ENCODE measurements around the gene MAFB. TPM values are rescaled to one million over a fixed set of nuclear protein-coding genes. Genes with fewer than 3 reads are reported as not detected.

The MAFB gene
- total and polyA plus RNA-seq, 7 experiments from 2014 or later, result 0.12 to 139 (median 4.4) TPM; not detected in 2

DNA sequence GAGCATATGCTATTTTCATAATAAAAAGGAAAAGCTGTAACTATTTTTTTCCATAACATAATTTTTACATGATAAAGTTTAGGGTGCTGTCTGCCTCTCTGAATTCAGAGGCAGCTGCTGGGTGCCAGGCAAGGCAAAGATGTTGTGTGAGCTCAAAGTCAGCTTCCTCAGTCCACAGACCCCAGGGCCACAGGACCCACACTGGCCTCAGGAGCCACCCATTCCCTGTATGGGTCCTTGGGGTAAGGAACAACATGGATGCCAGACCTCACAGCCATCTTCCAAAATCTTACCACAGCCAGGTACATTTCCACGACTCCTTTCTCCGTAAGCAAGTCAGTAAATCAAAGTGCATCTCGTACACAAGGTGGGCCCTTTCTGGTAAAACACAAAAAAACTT is 16.4 kb upstream of the MAFB start:
- Histone ChIP-seq H3K4me1 (ENCODE audit: control insufficient read depth in 2 of 2, insufficient read depth in 2 of 2, low read length in 2 of 2) (no peaks in the 10 kb centered on the region), H3K4me3 (ENCODE audit: low read length) (no peak overlapping the region), H3K36me3 (ENCODE audit: control insufficient read depth in 2 of 3, insufficient read depth in 3 of 3, low read length in 3 of 3) (no peaks in the 10 kb centered on the region), H3K27ac (ENCODE audit: low read depth, low read length) (no peak overlapping the region), H3K27me3 (ENCODE audit: control insufficient read depth in 2 of 2, insufficient read depth in 2 of 2, low read length in 2 of 2) (no peaks in the 10 kb centered on the region), H3K9me3 (ENCODE audit: control insufficient read depth in 2 of 3, low read length in 3 of 3) (no peaks in the 10 kb centered on the region)
- H3K27me3 Mint-ChIP-seq, result peaks cover 10 to 31% (median 17%) of the 10 kb centered on the region in 5 donors
- H3K27ac Mint-ChIP-seq, result no peak overlapping the region
- CTCF ChIA-PET, result no interaction called here
- no peaks in the 10 kb centered on the region for H3K9me3 Mint-ChIP-seq
- H3K36me3 Mint-ChIP-seq, result no peaks in the 10 kb centered on the region
- H3K4me3 Mint-ChIP-seq, result no peak overlapping the region
- peaks cover 0 to 3% (median 0%) of the 10 kb centered on the region in 7 donors for H3K4me1 Mint-ChIP-seq
- ATAC-seq, result no peak
- POLR2A ChIA-PET, result no interaction called here
- intact Hi-C loops (cut with micrococcal nuclease), result no loop called here
- DNase-seq, result no peak

DNA sequence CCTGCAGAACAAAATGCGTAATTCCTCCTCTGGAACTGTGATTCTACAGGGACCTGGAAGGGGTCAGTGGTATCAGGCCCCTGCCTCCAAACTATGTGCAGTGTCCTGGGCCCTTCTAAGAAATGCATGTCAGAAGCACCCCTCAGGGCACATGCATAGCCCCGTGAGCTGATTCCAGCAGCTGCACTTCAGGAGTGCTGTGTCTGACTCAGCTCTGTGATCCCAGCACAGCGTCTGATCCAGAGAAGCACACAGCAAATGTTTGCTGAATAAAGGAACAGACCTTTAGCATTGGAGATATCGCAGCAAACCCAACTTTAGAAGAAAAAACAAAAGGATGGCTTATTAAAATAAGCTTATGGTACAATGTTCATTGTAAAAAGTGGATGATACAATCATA is 15.8 kb upstream of the MAFB start:
- Histone ChIP-seq H3K27ac (ENCODE audit: low read depth, low read length) (no peak overlapping the region), H3K4me3 (ENCODE audit: low read length) (no peak overlapping the region), H3K4me1 (ENCODE audit: control insufficient read depth in 2 of 2, insufficient read depth in 2 of 2, low read length in 2 of 2) (no peaks in the 10 kb centered on the region), H3K9me3 (ENCODE audit: control insufficient read depth in 2 of 3, low read length in 3 of 3) (no peaks in the 10 kb centered on the region), H3K36me3 (ENCODE audit: control insufficient read depth in 2 of 3, insufficient read depth in 3 of 3, low read length in 3 of 3) (no peaks in the 10 kb centered on the region), H3K27me3 (ENCODE audit: control insufficient read depth in 2 of 2, insufficient read depth in 2 of 2, low read length in 2 of 2) (no peaks in the 10 kb centered on the region)
- H3K27me3 Mint-ChIP-seq, result peaks cover 10 to 28% (median 15%) of the 10 kb centered on the region in 5 donors
- no peaks in the 10 kb centered on the region for H3K9me3 Mint-ChIP-seq
- no peak overlapping the region for H3K4me3 Mint-ChIP-seq
- H3K36me3 Mint-ChIP-seq, result no peaks in the 10 kb centered on the region
- ATAC-seq (no peak), DNase-seq (no peak)
- H3K4me1 Mint-ChIP-seq, result peaks cover 0 to 3% (median 0%) of the 10 kb centered on the region in 7 donors
- CTCF ChIA-PET, result no interaction called here
- intact Hi-C loops (cut with micrococcal nuclease), result no loop called here
- H3K27ac Mint-ChIP-seq, result no peak overlapping the region
- POLR2A ChIA-PET, result no interaction called here

DNA sequence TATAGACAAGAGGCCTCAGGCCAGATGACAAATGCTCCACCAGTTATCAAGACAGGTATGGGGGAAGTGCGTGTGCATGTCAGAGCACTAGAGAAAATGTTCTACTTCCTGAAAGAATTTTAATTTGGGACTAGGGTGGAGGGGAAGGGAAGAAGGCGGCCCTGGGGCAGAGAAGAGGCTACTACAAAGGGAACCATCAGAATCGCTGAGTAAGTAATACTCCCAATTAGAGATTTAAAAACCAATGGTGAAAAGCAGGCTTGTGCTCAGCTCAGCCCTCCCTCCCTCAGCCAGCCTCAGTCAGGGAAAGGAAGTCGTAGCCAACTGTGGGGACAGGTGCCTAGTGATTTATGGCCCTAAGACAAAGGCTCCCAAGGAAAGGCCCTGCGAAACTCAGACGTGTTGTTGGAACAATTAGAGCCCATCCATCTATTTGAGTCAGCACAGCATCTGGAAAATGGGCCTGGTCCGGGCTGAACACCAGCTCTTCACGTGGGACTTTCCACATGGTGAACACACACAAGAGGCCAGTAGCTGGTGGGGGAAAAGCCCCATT is 15.0 kb upstream of the MAFB start:
- ChIA-PET CTCF (no interaction called here), POLR2A (no interaction called here)
- Mint-ChIP-seq H3K36me3 (no peaks in the 10 kb centered on the region), H3K4me1 (peaks cover 0 to 3% (median 0%) of the 10 kb centered on the region in 7 donors), H3K9me3 (no peaks in the 10 kb centered on the region), H3K27me3 (peaks cover 10 to 28% (median 16%) of the 10 kb centered on the region in 5 donors), H3K4me3 (no peak overlapping the region), H3K27ac (no peak overlapping the region)
- Histone ChIP-seq H3K9me3 (ENCODE audit: control insufficient read depth in 2 of 3, low read length in 3 of 3) (no peaks in the 10 kb centered on the region), H3K27ac (ENCODE audit: low read depth, low read length) (no peak overlapping the region), H3K4me3 (ENCODE audit: low read length) (no peak overlapping the region), H3K4me1 (ENCODE audit: control insufficient read depth in 2 of 2, insufficient read depth in 2 of 2, low read length in 2 of 2) (no peaks in the 10 kb centered on the region), H3K27me3 (ENCODE audit: control insufficient read depth in 2 of 2, insufficient read depth in 2 of 2, low read length in 2 of 2) (no peaks in the 10 kb centered on the region), H3K36me3 (ENCODE audit: control insufficient read depth in 2 of 3, insufficient read depth in 3 of 3, low read length in 3 of 3) (no peaks in the 10 kb centered on the region)
- no peak for DNase-seq
- intact Hi-C loops (cut with micrococcal nuclease), result no loop called here
- no peak for ATAC-seq

DNA sequence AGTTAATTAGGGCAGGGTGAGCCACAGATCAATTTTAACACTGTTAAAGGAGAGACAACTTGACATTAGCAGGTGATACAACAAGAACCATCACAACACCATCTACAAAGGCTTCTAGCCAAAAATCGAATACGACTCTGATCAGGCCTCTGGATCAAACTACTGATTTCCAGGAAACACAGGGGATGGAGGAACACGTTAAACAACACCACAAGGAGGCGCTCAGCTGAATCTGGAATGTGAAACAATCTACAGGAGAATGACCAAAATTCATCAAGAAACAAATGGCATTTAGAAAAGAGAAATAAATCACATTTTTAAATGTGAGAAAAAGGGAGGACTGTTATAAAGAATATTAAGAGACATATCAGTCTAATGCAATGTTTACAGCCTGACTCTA is 13.5 kb upstream of the MAFB start:
- peaks cover 0 to 7% (median 0%) of the 10 kb centered on the region in 7 donors for H3K4me1 Mint-ChIP-seq
- Histone ChIP-seq H3K27me3 (ENCODE audit: control insufficient read depth in 2 of 2, insufficient read depth in 2 of 2, low read length in 2 of 2) (no peaks in the 10 kb centered on the region), H3K4me3 (ENCODE audit: low read length) (no peak overlapping the region), H3K36me3 (ENCODE audit: control insufficient read depth in 2 of 3, insufficient read depth in 3 of 3, low read length in 3 of 3) (no peaks in the 10 kb centered on the region), H3K4me1 (ENCODE audit: control insufficient read depth in 2 of 2, insufficient read depth in 2 of 2, low read length in 2 of 2) (no peaks in the 10 kb centered on the region), H3K9me3 (ENCODE audit: control insufficient read depth in 2 of 3, low read length in 3 of 3) (no peaks in the 10 kb centered on the region), H3K27ac (ENCODE audit: low read depth, low read length) (no peak overlapping the region)
- peaks cover 21 to 33% (median 27%) of the 10 kb centered on the region in 5 donors for H3K27me3 Mint-ChIP-seq
- intact Hi-C loops (cut with micrococcal nuclease), result no loop called here
- CTCF ChIA-PET, result no interaction called here
- no peak overlapping the region for H3K4me3 Mint-ChIP-seq
- POLR2A ChIA-PET, result no interaction called here
- DNase-seq (no peak), ATAC-seq (no peak)
- no peaks in the 10 kb centered on the region for H3K36me3 Mint-ChIP-seq
- no peaks in the 10 kb centered on the region for H3K9me3 Mint-ChIP-seq
- H3K27ac Mint-ChIP-seq, result no peak overlapping the region

DNA sequence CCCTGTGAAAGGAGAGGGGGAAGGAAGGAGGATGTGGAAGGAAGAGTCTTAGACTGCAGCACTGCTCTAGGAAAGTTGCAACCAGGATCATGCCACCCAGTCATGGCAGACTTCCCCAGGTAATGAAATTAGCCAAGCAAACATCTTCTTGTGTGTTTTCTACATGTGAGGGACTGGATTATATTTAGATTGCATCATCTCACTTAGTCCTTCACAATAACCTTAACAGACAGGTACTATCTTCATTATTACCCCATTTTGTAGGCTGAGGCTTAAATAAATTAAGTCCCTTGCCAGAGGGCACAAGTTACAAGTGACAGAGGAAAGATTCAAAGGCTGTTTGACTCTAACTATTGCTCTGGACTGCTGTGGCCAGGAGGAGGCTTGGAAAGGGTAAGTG is 9.7 kb upstream of the MAFB start:
- no peak for ATAC-seq
- intact Hi-C loops (cut with micrococcal nuclease), result no loop called here
- H3K27me3 Mint-ChIP-seq, result peaks cover 48 to 59% (median 52%) of the 10 kb centered on the region in 5 donors

DNA sequence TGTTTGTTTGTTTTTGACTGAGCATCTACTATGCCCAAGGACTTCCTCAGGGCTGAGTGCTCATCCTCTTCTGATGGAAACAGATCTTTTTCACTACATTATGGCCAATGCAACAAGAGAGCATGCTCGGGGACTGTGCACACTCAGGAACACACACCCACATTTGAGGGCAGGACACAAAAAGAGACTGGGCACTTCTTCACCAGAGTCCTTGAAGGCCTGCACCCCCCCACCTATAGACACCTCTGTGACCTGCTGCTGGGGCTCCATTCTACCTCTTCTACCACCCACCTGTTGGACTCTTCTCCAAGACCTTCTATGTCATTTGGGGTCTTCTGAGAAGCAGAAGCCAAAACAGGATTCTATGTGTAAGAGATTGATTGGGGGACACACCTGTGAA is 9.2 kb upstream of the MAFB start:
- ChIA-PET CTCF (no interaction called here), POLR2A (no interaction called here)
- peaks cover 52 to 64% (median 56%) of the 10 kb centered on the region in 5 donors for H3K27me3 Mint-ChIP-seq
- Histone ChIP-seq H3K9me3 (ENCODE audit: control insufficient read depth in 2 of 3, low read length in 3 of 3) (no peaks in the 10 kb centered on the region), H3K4me3 (ENCODE audit: low read length) (no peak overlapping the region), H3K27ac (ENCODE audit: low read depth, low read length) (no peak overlapping the region), H3K36me3 (ENCODE audit: control insufficient read depth in 2 of 3, insufficient read depth in 3 of 3, low read length in 3 of 3) (no peaks in the 10 kb centered on the region), H3K27me3 (ENCODE audit: control insufficient read depth in 2 of 2, insufficient read depth in 2 of 2, low read length in 2 of 2) (peaks cover 4% of the 10 kb centered on the region in 2 donors), H3K4me1 (ENCODE audit: control insufficient read depth in 2 of 2, insufficient read depth in 2 of 2, low read length in 2 of 2) (no peaks in the 10 kb centered on the region)
- H3K27ac Mint-ChIP-seq, result no peak overlapping the region
- DNase-seq (no peak), ATAC-seq (no peak)
- no peaks in the 10 kb centered on the region for H3K36me3 Mint-ChIP-seq
- H3K9me3 Mint-ChIP-seq, result peaks cover 0 to 2% (median 0%) of the 10 kb centered on the region in 11 donors
- intact Hi-C loops (cut with micrococcal nuclease), result no loop called here
- peaks cover 0 to 5% (median 0%) of the 10 kb centered on the region in 7 donors for H3K4me1 Mint-ChIP-seq
- H3K4me3 Mint-ChIP-seq, result no peak overlapping the region

More for the DNA sequence above, 9.7 kb upstream of the MAFB start:
- CTCF ChIA-PET, result no interaction called here
- H3K4me1 Mint-ChIP-seq, result peaks cover 0 to 4% (median 0%) of the 10 kb centered on the region in 7 donors
- no peaks in the 10 kb centered on the region for H3K4me1 ChIP-seq (ENCODE audit: control insufficient read depth in 2 of 2, insufficient read depth in 2 of 2, low read length in 2 of 2)
- no peak overlapping the region for H3K4me3 ChIP-seq (ENCODE audit: low read length)
- H3K27me3 ChIP-seq (ENCODE audit: control insufficient read depth in 2 of 2, insufficient read depth in 2 of 2, low read length in 2 of 2), result peaks cover 4% of the 10 kb centered on the region in 2 donors
- no peak overlapping the region for H3K4me3 Mint-ChIP-seq
- no peak overlapping the region for H3K27ac Mint-ChIP-seq
- no peak overlapping the region for H3K27ac ChIP-seq (ENCODE audit: low read depth, low read length)
- no peak for DNase-seq
- no peaks in the 10 kb centered on the region for H3K9me3 ChIP-seq (ENCODE audit: control insufficient read depth in 2 of 3, low read length in 3 of 3)
- POLR2A ChIA-PET, result no interaction called here
- peaks cover 0 to 2% (median 0%) of the 10 kb centered on the region in 11 donors for H3K9me3 Mint-ChIP-seq
- no peaks in the 10 kb centered on the region for H3K36me3 Mint-ChIP-seq
- no peaks in the 10 kb centered on the region for H3K36me3 ChIP-seq (ENCODE audit: control insufficient read depth in 2 of 3, insufficient read depth in 3 of 3, low read length in 3 of 3)

DNA sequence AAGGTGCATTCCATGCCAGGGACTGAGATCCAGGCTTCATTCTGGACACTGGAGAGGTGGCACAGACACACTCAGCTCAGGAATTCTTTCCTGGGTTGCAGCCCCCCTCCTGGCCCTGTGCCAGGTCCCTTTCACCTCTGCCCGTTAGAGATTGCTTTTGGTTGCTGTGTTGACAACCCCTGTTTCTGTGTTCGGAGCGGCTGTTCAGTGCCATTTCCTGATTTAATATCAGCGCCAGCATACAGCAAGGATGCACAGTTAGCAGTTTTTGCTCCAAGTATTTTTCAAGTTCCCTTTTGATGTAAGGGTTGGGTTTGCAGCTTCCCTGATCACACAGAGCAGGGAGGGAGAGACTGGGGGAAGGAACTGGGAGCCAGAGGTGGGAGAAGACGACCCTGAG is 8.5 kb upstream of the MAFB start:
- H3K27me3 Mint-ChIP-seq, result peaks cover 51 to 66% (median 61%) of the 10 kb centered on the region in 5 donors
- no peaks in the 10 kb centered on the region for H3K4me1 ChIP-seq (ENCODE audit: control insufficient read depth in 2 of 2, insufficient read depth in 2 of 2, low read length in 2 of 2)
- no peak overlapping the region for H3K4me3 ChIP-seq (ENCODE audit: low read length)
- H3K27ac Mint-ChIP-seq, result no peak overlapping the region
- H3K27me3 ChIP-seq (ENCODE audit: control insufficient read depth in 2 of 2, insufficient read depth in 2 of 2, low read length in 2 of 2), result peaks cover 4% of the 10 kb centered on the region in 2 donors
- CTCF ChIA-PET, result no interaction called here
- H3K9me3 Mint-ChIP-seq, result peaks cover 0 to 2% (median 0%) of the 10 kb centered on the region in 11 donors
- DNase-seq (no peak), ATAC-seq (no peak)
- peaks cover 0 to 7% (median 0%) of the 10 kb centered on the region in 7 donors for H3K4me1 Mint-ChIP-seq
- H3K36me3 ChIP-seq (ENCODE audit: control insufficient read depth in 2 of 3, insufficient read depth in 3 of 3, low read length in 3 of 3), result no peaks in the 10 kb centered on the region
- no peaks in the 10 kb centered on the region for H3K9me3 ChIP-seq (ENCODE audit: control insufficient read depth in 2 of 3, low read length in 3 of 3)
- POLR2A ChIA-PET, result no interaction called here
- H3K4me3 Mint-ChIP-seq, result no peak overlapping the region
- no peaks in the 10 kb centered on the region for H3K36me3 Mint-ChIP-seq
- intact Hi-C loops (cut with micrococcal nuclease), result no loop called here
- H3K27ac ChIP-seq (ENCODE audit: low read depth, low read length), result no peak overlapping the region

Data from naive thymus-derived CD4-positive, alpha-beta T cell (primary cell).